HG03159 (cell line): ENCODE results near the gene TEX19.
"Not testable (repeated sequence)": the region's sequence is repeated elsewhere in the genome, so short reads cannot be mapped to it uniquely, and the experiment has no call there.

Source experiments
- ATAC-seq: cut with Tn5 transposase; IDR thresholded peaks from one replicate; pipeline ENCODE4 v1.9.1; 2021; ENCODE audit warnings: mild to moderate bottlenecking, moderate library complexity; ENCODE audit not compliant: unreplicated experiment

Gene TEX19

GRCh38 chr17:82373731-82374625, 14.9 kb downstream of the TEX19 start:
- no peak for ATAC-seq

- no peak for ATAC-seq
Observed at GRCh38 chr17:82374626-82375331, 15.7 kb downstream of the TEX19 start.

DNA sequence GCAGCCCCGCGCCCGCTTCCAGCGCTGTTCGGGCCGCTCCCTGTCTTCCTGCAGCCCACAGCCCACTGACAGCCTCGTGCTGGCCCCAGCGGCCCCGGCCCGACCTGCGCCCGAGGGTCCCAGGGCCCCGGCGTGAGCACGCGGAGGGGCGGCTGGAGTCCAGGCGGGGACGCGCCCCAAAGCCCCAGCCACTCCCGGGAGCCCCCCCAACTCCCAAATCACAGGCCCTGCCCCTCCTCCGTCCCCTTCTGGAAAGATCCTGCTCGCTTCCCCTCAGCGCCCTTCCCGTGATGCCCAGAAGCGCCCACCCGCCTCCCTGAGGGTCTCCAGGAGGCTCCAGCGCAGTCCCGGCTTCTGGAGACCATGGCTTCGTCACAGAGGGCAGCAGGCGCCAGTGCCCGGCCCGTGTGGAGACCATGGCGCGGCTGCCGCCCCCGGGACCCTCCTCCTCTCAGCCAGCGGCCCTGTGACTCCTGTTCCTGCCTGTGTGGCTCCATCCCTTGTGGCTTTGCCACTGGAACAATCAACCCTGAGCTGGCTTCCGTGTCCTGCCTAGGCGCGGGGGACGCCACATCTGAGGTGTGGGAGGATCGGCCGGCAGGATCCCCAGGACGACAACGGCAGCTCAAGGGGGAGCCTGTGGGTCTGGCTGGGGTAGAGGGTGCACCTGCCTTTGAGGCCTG, 16.5 kb downstream of the TEX19 start:
- no peak for ATAC-seq

GRCh38 chr17:82376042-82376730, 17.1 kb downstream of the TEX19 start:
- ATAC-seq: no peak

DNA sequence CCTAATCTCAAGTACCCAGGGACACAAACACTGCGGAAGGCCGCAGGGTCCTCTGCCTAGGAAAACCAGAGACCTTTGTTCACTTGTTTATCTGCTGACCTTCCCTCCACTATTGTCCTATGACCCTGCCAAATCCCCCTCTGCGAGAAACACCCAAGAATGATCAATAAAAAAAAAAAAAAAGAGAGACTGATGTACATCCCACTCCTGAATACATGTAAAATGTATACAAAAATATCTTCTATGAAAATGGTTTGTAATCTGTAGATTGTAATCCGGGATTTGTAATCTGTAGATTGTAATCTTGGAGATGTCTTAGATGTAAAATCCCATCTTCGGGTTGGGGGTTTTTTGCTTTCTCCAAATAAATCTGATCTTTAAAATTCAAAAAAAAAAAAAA, 18.2 kb downstream of the TEX19 start:
- ATAC-seq: not testable (repeated sequence)

GRCh38 chr17:82377924-82378740, 19.1 kb downstream of the TEX19 start:
- ATAC-seq: no peak

DNA sequence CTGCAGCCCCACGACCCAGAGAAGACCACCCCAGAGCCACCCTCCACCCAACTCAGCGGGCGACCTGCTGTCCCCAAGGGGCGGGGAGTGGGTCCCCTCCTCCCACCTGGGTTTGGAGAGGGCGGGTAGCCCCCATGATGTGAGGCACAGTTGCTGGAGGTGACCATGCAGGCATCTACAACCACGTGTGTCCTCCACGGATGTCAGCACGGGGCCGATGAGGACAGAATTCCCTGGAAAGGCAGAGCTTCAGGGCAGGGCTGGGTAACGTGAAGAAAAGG, 19.6 kb downstream of the TEX19 start:
- ATAC-seq: no peak

- no peak for ATAC-seq
Observed at GRCh38 chr17:82380860-82381702, 22.0 kb downstream of the TEX19 start.

DNA sequence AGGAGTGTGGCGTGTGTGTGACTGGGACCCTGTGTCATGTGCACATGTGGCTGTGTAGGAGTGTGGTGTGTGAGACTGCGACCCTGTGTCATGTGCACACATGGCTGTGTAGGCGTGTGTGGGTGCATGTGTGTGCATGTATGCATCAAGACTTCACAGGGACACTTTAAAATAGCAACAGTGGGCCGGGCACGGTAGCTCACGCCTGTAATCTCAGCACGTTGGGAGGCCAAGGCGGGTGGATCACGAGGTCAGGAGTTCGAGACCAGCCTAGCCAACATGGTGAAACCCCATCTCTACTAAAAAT, 22.6 kb downstream of the TEX19 start:
- not testable (repeated sequence) for ATAC-seq

- not testable (repeated sequence) for ATAC-seq
Observed at GRCh38 chr17:82382220-82382932, 23.3 kb downstream of the TEX19 start.

DNA sequence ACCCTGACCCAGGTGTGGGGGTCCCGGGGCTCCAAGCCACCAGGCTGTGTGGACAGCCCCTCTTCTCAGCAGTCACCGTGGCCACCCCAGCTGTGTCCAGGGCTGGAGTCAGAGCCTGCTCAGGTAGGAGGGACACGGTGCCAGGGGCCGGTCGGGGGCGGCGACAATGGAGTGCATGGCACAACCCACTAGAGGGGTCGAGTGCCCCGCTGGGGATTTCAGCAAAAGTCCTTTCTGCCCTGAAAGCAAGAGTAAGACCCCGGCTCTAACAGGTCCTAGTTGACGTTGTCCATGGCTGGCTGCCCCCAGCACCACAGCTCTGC, 23.8 kb downstream of the TEX19 start:
- ATAC-seq: no peak

DNA sequence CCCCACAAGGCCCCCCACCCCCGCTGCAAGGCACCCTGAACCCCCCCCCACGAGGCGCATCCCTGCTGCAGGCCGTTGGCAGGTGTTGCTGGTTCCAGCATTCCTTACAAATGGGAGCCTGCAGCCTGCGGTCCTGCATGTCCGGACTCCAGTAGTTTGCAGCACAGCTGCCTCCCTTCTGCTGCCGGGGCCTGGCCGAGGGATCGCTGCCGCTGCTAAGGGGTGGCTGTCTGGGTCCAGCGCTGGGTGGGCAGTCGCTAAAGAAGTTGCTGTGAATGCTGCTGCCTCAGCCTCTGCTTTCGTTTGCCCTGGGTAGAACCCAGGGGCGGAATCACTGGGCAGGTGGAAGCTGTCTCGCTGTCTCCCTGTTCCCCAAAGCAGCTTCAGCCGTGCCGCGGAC, 24.4 kb downstream of the TEX19 start:
- no peak for ATAC-seq

GRCh38 chr17:82384051-82384729, 25.1 kb downstream of the TEX19 start:
- ATAC-seq: no peak

GRCh38 chr17:82384730-82385481, 25.9 kb downstream of the TEX19 start:
- ATAC-seq: no peak

GRCh38 chr17:82385559-82386254, 26.7 kb downstream of the TEX19 start:
- ATAC-seq: no peak

GRCh38 chr17:82386255-82386831, 27.3 kb downstream of the TEX19 start:
- no peak for ATAC-seq
